Measurements from ENCODE around the gene ADAMTSL2.

ADAMTSL2 gene

GRCh38 chr9:133589454-133590227, 55.1 kb downstream of the ADAMTSL2 start:
- TF ChIP-seq ZFP3 (CRISPR knock-in tag; IDR thresholded peaks at IDR 0.05): no peak
- TF ChIP-seq ARNTL (CRISPR knock-in tag; IDR thresholded peaks at IDR 0.05; ENCODE audit: borderline replicate concordance, low read depth): no peak
- no peak for TF ChIP-seq PPARA (CRISPR knock-in tag; IDR thresholded peaks at IDR 0.05; ENCODE audit: borderline replicate concordance)
- no peak for TF ChIP-seq OSR1 (CRISPR knock-in tag; IDR thresholded peaks at IDR 0.05)
- TF ChIP-seq ZFP30 (CRISPR knock-in tag; IDR thresholded peaks at IDR 0.05): no peak
- TF ChIP-seq BACH2 (CRISPR knock-in tag; IDR thresholded peaks at IDR 0.05; ENCODE audit: borderline replicate concordance): no peak
- no peak for TF ChIP-seq GLIS3 (CRISPR knock-in tag; IDR thresholded peaks at IDR 0.05)
- TF ChIP-seq, protein P1, sequence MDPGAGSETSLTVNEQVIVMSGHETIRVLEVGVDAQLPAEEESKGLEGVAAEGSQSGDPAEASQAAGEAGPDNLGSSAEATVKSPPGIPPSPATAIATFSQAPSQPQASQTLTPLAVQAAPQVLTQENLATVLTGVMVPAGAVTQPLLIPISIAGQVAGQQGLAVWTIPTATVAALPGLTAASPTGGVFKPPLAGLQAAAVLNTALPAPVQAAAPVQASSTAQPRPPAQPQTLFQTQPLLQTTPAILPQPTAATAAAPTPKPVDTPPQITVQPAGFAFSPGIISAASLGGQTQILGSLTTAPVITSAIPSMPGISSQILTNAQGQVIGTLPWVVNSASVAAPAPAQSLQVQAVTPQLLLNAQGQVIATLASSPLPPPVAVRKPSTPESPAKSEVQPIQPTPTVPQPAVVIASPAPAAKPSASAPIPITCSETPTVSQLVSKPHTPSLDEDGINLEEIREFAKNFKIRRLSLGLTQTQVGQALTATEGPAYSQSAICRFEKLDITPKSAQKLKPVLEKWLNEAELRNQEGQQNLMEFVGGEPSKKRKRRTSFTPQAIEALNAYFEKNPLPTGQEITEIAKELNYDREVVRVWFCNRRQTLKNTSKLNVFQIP (CRISPR knock-in tag; IDR thresholded peaks at IDR 0.05; ENCODE audit: borderline replicate concordance, low read depth): no peak
- TF ChIP-seq CREB5 (CRISPR knock-in tag; IDR thresholded peaks at IDR 0.05; ENCODE audit: low read depth): no peak
- no peak for ATAC-seq

DNA sequence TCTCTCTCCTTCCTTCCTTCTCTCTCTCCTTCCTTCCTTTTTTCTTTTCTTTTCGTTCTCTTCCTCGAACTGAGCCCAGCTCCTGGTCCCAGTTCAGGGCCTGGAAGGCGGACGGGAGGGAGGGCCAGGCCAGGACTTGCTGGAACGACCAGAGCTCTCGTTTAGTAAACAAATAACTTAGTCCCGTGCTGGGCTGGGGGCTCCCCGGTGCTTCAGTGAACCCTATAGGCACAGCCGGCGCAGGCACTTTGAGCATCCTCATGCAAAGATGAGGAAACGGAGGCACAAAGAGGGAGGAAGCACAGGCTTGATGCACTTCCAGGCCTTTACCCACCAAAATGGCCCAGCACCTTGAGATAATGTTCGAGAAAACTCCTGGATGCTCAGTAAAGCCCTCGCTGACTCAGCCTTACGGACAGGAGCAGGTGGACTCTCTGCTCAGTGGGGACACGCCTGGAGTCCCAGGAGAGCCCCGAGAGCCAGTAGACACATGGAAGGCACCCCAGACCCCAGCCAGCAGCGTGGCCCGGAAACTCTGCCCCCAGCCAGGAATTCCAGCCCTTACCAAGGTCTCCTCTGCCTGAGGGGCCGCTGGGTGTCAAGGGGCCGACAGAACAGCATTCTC, 55.8 kb downstream of the ADAMTSL2 start:
- TF ChIP-seq TOX (CRISPR knock-in tag; IDR thresholded peaks at IDR 0.05; ENCODE audit: borderline replicate concordance) (no peak), CREB5 (CRISPR knock-in tag; IDR thresholded peaks at IDR 0.05; ENCODE audit: low read depth) (no peak), TCF4 (CRISPR knock-in tag; IDR thresholded peaks at IDR 0.05; ENCODE audit: borderline replicate concordance) (no peak), ZNF565 (CRISPR knock-in tag; conservative IDR thresholded peaks at IDR 0.05; ENCODE audit: low read depth) (no peak), GLIS3 (CRISPR knock-in tag; IDR thresholded peaks at IDR 0.05) (no peak), ARNTL (CRISPR knock-in tag; IDR thresholded peaks at IDR 0.05; ENCODE audit: borderline replicate concordance, low read depth) (no peak), ZFP30 (CRISPR knock-in tag; IDR thresholded peaks at IDR 0.05) (no peak), ZFP3 (CRISPR knock-in tag; IDR thresholded peaks at IDR 0.05) (no peak)
- TF ChIP-seq, protein P2, sequence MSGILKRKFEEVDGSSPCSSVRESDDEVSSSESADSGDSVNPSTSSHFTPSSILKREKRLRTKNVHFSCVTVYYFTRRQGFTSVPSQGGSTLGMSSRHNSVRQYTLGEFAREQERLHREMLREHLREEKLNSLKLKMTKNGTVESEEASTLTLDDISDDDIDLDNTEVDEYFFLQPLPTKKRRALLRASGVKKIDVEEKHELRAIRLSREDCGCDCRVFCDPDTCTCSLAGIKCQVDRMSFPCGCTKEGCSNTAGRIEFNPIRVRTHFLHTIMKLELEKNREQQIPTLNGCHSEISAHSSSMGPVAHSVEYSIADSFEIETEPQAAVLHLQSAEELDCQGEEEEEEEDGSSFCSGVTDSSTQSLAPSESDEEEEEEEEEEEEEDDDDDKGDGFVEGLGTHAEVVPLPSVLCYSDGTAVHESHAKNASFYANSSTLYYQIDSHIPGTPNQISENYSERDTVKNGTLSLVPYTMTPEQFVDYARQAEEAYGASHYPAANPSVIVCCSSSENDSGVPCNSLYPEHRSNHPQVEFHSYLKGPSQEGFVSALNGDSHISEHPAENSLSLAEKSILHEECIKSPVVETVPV (CRISPR knock-in tag; IDR thresholded peaks at IDR 0.05): no peak
- no peak for ATAC-seq

DNA sequence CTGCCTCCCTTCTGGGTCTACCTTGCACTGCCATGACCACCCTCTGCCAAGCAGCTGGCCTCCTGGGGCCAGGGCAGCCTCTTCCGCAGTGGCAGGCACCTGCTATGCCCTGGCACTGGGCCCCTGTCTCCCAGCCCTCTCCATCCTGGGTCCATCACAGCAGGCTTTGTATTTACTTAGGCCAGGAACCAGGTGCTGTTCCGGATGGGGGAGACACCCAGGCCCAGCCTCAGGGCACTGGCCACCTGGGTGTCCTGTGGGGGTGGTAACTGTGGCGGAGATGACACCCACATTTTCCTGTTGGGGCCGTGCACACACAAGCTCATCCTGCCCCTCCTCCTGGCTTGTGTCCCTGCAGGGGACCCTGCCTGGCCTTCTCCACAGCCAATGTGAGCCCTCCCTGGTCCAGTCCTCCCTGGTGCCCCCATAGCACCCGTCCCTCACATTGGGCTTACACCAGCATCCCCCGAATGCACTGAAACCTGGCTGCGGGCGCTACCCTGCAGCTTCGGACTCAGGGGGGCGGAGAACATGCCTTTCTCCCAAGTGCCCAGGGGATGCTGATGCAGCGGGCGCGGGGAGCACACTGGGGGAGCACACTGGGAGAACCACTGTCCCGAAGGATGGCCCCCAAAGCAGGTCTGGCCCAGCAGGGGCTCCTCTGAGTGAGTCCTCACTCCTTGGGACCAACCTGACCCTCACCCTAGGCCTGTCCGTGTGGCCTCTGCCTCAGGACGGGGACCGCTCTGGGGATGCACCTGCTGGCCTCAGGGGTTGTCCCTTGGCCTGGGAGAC, 56.8 kb downstream of the ADAMTSL2 start:
- no peak for ATAC-seq
- TF ChIP-seq, protein P3, sequence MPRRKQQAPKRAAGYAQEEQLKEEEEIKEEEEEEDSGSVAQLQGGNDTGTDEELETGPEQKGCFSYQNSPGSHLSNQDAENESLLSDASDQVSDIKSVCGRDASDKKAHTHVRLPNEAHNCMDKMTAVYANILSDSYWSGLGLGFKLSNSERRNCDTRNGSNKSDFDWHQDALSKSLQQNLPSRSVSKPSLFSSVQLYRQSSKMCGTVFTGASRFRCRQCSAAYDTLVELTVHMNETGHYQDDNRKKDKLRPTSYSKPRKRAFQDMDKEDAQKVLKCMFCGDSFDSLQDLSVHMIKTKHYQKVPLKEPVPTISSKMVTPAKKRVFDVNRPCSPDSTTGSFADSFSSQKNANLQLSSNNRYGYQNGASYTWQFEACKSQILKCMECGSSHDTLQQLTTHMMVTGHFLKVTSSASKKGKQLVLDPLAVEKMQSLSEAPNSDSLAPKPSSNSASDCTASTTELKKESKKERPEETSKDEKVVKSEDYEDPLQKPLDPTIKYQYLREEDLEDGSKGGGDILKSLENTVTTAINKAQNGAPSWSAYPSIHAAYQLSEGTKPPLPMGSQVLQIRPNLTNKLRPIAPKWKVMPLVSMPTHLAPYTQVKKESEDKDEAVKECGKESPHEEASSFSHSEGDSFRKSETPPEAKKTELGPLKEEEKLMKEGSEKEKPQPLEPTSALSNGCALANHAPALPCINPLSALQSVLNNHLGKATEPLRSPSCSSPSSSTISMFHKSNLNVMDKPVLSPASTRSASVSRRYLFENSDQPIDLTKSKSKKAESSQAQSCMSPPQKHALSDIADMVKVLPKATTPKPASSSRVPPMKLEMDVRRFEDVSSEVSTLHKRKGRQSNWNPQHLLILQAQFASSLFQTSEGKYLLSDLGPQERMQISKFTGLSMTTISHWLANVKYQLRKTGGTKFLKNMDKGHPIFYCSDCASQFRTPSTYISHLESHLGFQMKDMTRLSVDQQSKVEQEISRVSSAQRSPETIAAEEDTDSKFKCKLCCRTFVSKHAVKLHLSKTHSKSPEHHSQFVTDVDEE (CRISPR knock-in tag; IDR thresholded peaks at IDR 0.05): no peak
- TF ChIP-seq, protein P1 (CRISPR knock-in tag; IDR thresholded peaks at IDR 0.05; ENCODE audit: borderline replicate concordance, low read depth): no peak
- TF ChIP-seq OSR1 (CRISPR knock-in tag; IDR thresholded peaks at IDR 0.05) (no peak), GLIS3 (CRISPR knock-in tag; IDR thresholded peaks at IDR 0.05) (no peak), ZNF565 (CRISPR knock-in tag; conservative IDR thresholded peaks at IDR 0.05; ENCODE audit: low read depth) (no peak), ZFP3 (CRISPR knock-in tag; IDR thresholded peaks at IDR 0.05) (no peak), PATZ1 (CRISPR knock-in tag; IDR thresholded peaks at IDR 0.05; ENCODE audit: borderline replicate concordance) (no peak), SNAI2 (CRISPR knock-in tag; IDR thresholded peaks at IDR 0.05) (no peak), BACH2 (CRISPR knock-in tag; IDR thresholded peaks at IDR 0.05; ENCODE audit: borderline replicate concordance) (no peak), CSDC2 (CRISPR knock-in tag; IDR thresholded peaks at IDR 0.05) (no peak), ISL1 (CRISPR knock-in tag; IDR thresholded peaks at IDR 0.05) (no peak), TOX (CRISPR knock-in tag; IDR thresholded peaks at IDR 0.05; ENCODE audit: borderline replicate concordance) (no peak), ESRRG (CRISPR knock-in tag; IDR thresholded peaks at IDR 0.05) (no peak)
